Testis (tissue), 2 donors: Measurements from ENCODE around the gene DCDC1.

ENCODE experiments used
- POLR2A ChIP-seq: fragments of 450-650 bp; IDR thresholded peaks from one replicate; pipeline ENCODE4 v1.6.1; 2017; ENCODE audit warnings: antibody characterized with exemption, mild to moderate bottlenecking, moderate library complexity
- TF ChIP-seq, protein P1 (sequence below), 3 experiments: fragments of 450-650 bp in 2 of 3; fragments of 200-600 bp in 1 of 3; sonication (generic) in 1 of 3; IDR thresholded peaks; one replicate each; pipeline ENCODE4 v1.5.1; 2016 to 2019; ENCODE audit warnings: antibody characterized with exemption in 3 of 3, mild to moderate bottlenecking in 2 of 3, moderate library complexity in 1 of 3

DNA sequence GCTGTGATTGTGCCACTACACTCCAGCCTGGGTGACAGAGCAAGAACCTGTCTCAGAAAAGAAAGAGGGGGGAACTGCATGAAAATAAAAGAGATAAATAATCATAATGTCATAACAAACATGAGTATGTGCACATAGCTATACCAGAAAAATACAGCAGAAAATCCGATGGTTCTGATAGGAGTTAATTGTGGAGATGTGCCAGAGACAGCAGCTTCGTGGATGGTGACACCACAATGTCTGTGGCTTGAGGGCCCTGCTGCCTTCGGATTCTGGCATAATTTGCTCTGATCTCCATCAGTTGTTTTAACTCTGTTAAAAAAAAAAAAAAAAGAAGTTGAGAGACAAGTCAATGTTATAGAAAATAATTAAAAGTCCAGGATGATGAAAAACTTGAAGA is 491.1 kb downstream of the DCDC1 start:
- TF ChIP-seq, protein P1, sequence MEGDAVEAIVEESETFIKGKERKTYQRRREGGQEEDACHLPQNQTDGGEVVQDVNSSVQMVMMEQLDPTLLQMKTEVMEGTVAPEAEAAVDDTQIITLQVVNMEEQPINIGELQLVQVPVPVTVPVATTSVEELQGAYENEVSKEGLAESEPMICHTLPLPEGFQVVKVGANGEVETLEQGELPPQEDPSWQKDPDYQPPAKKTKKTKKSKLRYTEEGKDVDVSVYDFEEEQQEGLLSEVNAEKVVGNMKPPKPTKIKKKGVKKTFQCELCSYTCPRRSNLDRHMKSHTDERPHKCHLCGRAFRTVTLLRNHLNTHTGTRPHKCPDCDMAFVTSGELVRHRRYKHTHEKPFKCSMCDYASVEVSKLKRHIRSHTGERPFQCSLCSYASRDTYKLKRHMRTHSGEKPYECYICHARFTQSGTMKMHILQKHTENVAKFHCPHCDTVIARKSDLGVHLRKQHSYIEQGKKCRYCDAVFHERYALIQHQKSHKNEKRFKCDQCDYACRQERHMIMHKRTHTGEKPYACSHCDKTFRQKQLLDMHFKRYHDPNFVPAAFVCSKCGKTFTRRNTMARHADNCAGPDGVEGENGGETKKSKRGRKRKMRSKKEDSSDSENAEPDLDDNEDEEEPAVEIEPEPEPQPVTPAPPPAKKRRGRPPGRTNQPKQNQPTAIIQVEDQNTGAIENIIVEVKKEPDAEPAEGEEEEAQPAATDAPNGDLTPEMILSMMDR (IDR thresholded peaks at IDR 0.05), result no peak
- no peak for TF ChIP-seq POLR2A
